Measurements from ENCODE around the gene ASIC2.
A peak's percentile ranks its signal among the peaks of the same experiment; 100 is the strongest.

Gene ASIC2

DNA sequence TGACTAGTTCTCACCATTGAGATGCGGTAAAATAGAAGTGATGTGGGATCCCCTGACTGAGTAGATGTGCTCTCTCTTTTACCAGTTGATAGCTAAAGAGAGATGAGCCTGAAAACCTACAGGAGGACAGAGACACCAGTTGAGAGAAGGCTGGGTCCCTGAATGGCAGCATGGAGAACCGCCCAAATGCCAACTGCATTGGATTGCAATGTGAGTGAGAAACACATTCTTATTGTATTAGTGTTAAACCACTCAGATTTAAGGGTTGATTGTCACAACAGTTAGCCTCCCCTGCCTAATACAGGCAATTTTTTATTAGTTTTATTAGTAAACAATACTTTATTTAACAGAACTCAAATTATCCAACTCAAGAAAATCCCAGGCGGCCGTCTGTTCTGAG, 240.2 kb downstream of the ASIC2 start:
- TF ChIP-seq, protein P1, sequence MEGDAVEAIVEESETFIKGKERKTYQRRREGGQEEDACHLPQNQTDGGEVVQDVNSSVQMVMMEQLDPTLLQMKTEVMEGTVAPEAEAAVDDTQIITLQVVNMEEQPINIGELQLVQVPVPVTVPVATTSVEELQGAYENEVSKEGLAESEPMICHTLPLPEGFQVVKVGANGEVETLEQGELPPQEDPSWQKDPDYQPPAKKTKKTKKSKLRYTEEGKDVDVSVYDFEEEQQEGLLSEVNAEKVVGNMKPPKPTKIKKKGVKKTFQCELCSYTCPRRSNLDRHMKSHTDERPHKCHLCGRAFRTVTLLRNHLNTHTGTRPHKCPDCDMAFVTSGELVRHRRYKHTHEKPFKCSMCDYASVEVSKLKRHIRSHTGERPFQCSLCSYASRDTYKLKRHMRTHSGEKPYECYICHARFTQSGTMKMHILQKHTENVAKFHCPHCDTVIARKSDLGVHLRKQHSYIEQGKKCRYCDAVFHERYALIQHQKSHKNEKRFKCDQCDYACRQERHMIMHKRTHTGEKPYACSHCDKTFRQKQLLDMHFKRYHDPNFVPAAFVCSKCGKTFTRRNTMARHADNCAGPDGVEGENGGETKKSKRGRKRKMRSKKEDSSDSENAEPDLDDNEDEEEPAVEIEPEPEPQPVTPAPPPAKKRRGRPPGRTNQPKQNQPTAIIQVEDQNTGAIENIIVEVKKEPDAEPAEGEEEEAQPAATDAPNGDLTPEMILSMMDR (IDR thresholded peaks at IDR 0.05; ENCODE audit: insufficient read depth, low read depth, low read length, missing control alignments), result no peak
- peak; percentile 32 for DNase-seq (ENCODE audit: low read depth)
- H3K4me3 ChIP-seq (ENCODE audit: low read length), result no peak overlapping the region

DNA sequence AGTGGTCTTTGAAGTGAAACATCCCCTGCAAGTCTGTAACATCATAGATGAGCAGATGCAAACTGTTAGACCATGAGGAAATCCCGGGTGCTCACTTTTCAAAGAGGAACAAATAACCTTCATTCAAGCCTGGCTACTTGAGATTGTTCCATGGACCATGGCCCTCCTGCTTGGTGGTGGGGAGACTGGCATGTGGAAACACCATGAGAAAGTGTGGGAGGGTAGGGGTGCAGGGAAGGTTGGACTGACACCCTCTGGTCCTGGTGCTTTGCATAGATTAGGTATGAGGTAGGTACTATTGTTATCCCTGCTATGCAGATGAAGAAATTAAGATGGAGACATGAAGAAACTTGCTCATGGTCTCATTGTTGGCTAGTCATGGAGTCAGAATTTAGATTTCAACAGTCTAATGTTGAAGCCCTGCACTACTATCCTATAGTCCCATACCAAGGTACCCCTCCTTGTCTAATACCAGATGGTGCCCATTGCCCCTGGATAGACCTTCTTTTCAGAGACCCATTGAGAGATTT, 242.4 kb downstream of the ASIC2 start:
- TF ChIP-seq, protein P1 (IDR thresholded peaks at IDR 0.05; ENCODE audit: insufficient read depth, low read depth, low read length, missing control alignments), result no peak
- peak; percentile 53 for DNase-seq (ENCODE audit: low read depth)
- H3K4me3 ChIP-seq (ENCODE audit: low read length), result no peak overlapping the region

DNA sequence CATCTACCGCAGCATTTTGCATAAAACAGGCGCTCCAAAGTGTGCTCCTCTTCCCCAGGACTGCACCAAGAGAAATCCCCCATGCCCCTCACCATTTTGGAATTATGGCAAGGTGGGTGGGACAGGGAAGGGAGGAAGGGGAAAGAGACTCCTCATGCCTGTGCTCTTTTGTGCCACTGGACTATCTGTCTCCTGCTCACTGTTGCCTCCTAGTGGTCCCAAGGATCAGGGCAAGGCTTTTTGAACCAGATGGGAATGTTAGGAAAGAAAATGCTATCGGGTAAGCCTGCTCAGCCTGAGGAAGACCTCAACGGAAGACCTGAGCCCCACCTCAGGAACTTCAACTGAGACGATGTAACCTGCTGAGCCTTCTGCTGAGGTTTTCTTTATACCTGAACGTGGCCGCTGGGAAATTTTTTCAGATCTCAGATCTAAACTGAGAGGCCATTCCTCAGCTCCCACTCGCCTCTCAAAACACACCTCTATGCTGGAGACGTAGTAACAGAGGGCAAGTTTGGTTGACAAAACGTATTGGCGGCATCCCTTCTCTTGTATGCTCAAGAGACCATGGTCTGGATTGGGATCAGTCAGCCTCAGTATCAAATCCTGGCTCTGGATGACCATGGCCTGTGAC, 243.2 kb downstream of the ASIC2 start:
- TF ChIP-seq, protein P1 (IDR thresholded peaks at IDR 0.05; ENCODE audit: insufficient read depth, low read depth, low read length, missing control alignments), result peak; percentile 95

DNA sequence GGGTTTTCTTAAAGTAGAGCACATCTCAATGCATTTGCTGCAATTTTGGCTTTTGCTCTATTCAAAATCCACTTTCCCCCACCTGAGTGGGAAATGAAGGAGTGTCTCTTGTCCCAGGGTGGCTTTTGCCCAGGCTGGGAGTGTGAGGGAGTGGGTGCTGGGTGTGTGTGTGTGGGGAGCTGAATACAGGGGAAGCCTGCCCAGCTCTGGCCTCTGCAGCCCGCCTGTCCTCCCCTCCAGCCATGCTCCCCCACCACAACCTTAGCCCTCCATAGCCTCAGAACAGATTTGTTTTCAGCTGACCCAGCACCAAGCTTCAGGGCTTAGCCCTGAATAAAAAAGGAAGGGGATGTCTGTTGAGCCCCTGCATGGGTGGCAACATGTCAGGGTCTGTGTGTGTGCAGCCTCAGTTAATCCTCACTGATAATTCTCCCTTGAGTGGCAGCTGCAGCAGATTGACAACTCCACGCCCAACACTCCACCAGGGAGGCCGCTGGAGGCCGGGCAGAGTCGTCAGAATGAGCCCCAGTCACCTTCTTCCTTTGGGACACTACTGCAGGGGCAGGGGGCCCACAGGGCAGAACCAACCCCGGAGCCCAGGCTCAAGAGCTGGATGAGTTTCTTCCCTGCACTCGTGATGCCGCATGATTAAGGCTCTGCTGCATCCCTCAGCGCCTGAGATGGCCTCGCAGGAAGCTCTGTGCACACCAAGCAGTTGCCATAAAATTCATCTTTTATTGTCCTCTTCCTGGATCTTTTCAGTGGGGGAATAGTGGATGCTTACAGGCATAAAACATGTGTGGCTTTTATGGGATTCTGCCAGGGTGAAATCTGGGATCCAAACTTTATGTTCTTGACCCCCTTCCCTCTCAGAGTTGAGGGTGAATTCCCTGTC, 246.5 kb downstream of the ASIC2 start:
- no peak for DNase-seq (ENCODE audit: low read depth)
- H3K4me3 ChIP-seq (ENCODE audit: low read length), result no peak overlapping the region
- TF ChIP-seq, protein P1 (IDR thresholded peaks at IDR 0.05; ENCODE audit: insufficient read depth, low read depth, low read length, missing control alignments), result no peak

More for the DNA sequence above, 243.2 kb downstream of the ASIC2 start:
- H3K4me3 ChIP-seq (ENCODE audit: low read length), result no peak overlapping the region
- DNase-seq (ENCODE audit: low read depth), result peak; percentile 61

DNA sequence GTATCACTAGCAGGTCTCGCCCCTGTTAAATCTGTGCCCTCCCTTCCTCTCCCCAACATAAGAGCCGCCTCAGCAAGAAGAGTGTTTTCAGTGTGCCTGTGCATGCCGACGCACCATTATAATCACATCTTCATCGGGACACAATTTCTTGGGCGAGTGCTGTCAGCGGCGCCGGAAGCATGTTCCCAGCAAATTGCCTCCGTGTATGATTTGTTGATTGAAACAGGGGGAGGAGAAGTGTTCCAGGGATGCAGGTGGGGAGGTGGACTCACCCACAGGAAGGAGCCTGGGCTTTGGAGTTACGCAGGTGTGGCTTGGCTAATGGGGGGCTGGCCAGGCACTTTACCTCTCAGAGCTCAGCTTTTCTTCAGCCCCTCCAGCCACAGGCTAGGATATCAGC, 247.9 kb downstream of the ASIC2 start:
- no peak overlapping the region for H3K4me3 ChIP-seq (ENCODE audit: low read length)
- TF ChIP-seq, protein P1 (IDR thresholded peaks at IDR 0.05; ENCODE audit: insufficient read depth, low read depth, low read length, missing control alignments), result no peak
- DNase-seq (ENCODE audit: low read depth), result no peak

DNA sequence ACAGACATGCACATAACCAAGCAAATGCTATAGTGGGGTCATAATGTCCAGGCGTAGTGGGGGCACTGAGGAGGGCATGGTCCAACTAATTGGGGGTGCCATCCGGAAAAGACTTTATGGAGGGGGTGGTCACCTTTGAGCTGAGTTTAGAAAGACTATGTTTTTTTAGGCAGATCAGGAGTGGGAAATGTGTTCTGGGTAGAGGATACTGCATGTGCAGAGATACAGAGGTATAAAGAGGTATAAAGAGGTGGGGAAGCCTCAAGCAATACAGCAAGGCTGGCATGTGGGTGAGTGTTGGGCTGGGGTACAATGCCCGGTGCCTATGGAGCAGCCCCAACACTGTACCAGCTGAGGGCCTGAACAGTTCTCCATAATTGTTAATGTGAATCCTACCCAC, 248.3 kb downstream of the ASIC2 start:
- H3K4me3 ChIP-seq (ENCODE audit: low read length), result no peak overlapping the region
- no peak for DNase-seq (ENCODE audit: low read depth)
- TF ChIP-seq, protein P1 (IDR thresholded peaks at IDR 0.05; ENCODE audit: insufficient read depth, low read depth, low read length, missing control alignments), result no peak
